Measurements from ENCODE around the gene DCAF5. TPM values are rescaled to one million over a fixed set of nuclear protein-coding genes. Genes with fewer than 3 reads are reported as not detected.

DCAF5 gene
- total and polyA plus RNA-seq, 2 of the 13 experiments (the other 11 are each of a cell fraction or from before 2014, with no cell fraction given): 13.4 to 31.6 TPM

DNA sequence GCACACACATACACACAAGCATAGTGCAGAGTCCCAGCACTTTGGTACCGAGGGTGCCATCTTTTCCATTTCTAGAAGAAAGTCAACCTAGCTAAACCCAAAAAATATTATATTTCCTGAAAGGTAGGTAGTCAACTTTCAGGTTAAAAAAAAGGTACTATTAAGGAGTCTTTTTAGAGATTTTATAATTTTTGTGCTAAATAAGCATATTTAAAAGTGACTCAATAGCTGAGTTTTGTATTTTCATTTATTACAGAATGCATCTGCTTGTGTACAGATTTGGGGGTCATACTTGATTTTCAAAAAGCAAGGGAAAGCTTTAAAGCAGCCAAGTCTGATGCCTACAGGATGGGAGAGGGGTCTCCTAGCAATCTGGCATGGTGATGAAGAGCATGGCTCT lies 34.6 kb downstream of the DCAF5 start:
- peaks cover 13 to 57% of the 10 kb centered on the region in 2 experiments for H3K36me3 ChIP-seq (replicated peaks in 1 of 2; ENCODE audit: control insufficient read depth in 1 of 2, insufficient read depth in 2 of 2, low read length in 2 of 2)
- no peak overlapping the region for H3K9ac ChIP-seq (ENCODE audit: insufficient read depth, low read depth, low read length)
- no peak for DNase-seq (ENCODE audit: low spot score)
- 100% methylated on average over 1 of the region's 1 CpG for WGBS (ENCODE audit: low lambda C conversion rate)
- no TSS peak for BruUV-seq (replicated peaks)
- peaks cover 6% of the 10 kb centered on the region for H3K79me2 ChIP-seq (ENCODE audit: insufficient read depth, low read length)
- TF ChIP-seq, protein P1, sequence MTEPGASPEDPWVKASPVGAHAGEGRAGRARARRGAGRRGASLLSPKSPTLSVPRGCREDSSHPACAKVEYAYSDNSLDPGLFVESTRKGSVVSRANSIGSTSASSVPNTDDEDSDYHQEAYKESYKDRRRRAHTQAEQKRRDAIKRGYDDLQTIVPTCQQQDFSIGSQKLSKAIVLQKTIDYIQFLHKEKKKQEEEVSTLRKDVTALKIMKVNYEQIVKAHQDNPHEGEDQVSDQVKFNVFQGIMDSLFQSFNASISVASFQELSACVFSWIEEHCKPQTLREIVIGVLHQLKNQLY (CRISPR knock-in tag; IDR thresholded peaks at IDR 0.05): no peak
- TF ChIP-seq MAFK (conservative IDR thresholded peaks at IDR 0.05 in 1 of 2, IDR thresholded peaks at IDR 0.05 in 1 of 2; ENCODE audit: low read length in 2 of 2): peak in 1 of 2 experiments; percentile 75; a peak in 3 of 4 replicates
- peak; percentile 60; the same call in 1 of the 2 replicates for TF ChIP-seq MAFF (IDR thresholded peaks at IDR 0.05; ENCODE audit: low read depth, low read length)
- CTCF ChIA-PET (ENCODE audit: low intra/inter-chr PET ratio, low total read pairs): no interaction called here
- intact Hi-C loops (cut with micrococcal nuclease; ENCODE audit: unreplicated experiment) (no loop called here), in situ Hi-C loops (cut with HindIII; ENCODE audit: extremely low pct_ligation_motif_present, low pct_unique_long_range_greater_than_20kb) (no loop called here)
- no peak overlapping the region for H3K27ac ChIP-seq (ENCODE audit: extremely low read length, insufficient read depth, low read length)
- H3K4me1 ChIP-seq (ENCODE audit: insufficient read depth, low read length): no peaks in the 10 kb centered on the region
- H3K9me3 ChIP-seq (ENCODE audit: low read length): no peaks in the 10 kb centered on the region
- FAIRE-seq: no peak
- H3K27me3 ChIP-seq (ENCODE audit: control insufficient read depth in 1 of 2, insufficient read depth in 2 of 2, low read length in 2 of 2): no peaks in the 10 kb centered on the region
- ATAC-seq: no peak
- H4K20me1 ChIP-seq (ENCODE audit: insufficient read depth, low read length): no peaks in the 10 kb centered on the region
- H2AFZ ChIP-seq (ENCODE audit: low read length): no peak overlapping the region
- POLR2A ChIA-PET: no interaction called here
- H3K4me3 ChIP-seq (replicated peaks in 1 of 3; ENCODE audit: insufficient read depth in 1 of 3, low read depth in 2 of 3, low read length in 3 of 3): no peak overlapping the region
- no peak overlapping the region for H3K4me2 ChIP-seq (ENCODE audit: low read depth, low read length)

DNA sequence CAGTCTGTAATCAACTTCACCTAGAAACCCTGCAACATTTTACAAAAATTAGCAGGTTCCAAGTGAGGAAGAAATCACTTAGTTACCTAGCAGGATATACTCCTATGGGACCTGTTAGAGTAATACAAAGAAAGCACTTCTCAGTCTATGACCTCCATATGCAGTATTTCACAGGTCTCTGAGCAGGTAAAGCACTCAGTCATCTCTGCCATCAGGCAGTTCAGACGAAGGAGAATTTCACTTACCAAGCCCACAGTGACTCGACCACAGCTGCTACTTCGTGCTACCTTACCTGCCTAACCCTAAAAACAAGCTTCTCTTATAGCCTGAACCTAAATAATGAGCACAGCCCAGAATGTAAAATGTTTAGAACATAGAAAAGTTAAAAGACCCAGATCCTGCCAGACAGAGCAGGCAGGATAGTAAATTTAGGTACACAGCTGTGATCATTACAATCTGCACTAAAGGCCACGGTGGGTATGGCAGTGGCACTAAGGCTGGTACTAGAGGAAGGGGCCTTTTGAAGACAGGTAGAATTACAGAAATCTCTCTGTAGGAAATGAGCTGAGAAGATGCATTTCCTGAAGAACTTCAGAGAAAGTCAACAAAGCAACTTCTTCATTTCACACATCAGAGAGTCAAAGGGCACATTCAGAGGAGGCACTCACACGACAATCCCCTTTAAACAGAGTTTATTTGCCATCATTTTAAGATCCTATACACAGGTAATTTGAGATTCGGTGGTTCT lies 35.7 kb downstream of the DCAF5 start:
- Histone ChIP-seq H3K4me2 (ENCODE audit: low read depth, low read length) (no peak overlapping the region), H3K9me3 (ENCODE audit: low read length) (no peaks in the 10 kb centered on the region), H3K4me3 (replicated peaks in 1 of 3; ENCODE audit: insufficient read depth in 1 of 3, low read depth in 2 of 3, low read length in 3 of 3) (no peak overlapping the region), H3K9ac (ENCODE audit: insufficient read depth, low read depth, low read length) (no peak overlapping the region), H2AFZ (ENCODE audit: low read length) (no peak overlapping the region), H3K27ac (ENCODE audit: extremely low read length, insufficient read depth, low read length) (no peak overlapping the region), H3K27me3 (ENCODE audit: control insufficient read depth in 1 of 2, insufficient read depth in 2 of 2, low read length in 2 of 2) (no peaks in the 10 kb centered on the region), H3K79me2 (ENCODE audit: insufficient read depth, low read length) (peaks cover 2% of the 10 kb centered on the region), H3K4me1 (ENCODE audit: insufficient read depth, low read length) (no peaks in the 10 kb centered on the region), H3K36me3 (replicated peaks in 1 of 2; ENCODE audit: control insufficient read depth in 1 of 2, insufficient read depth in 2 of 2, low read length in 2 of 2) (peaks cover 14 to 60% of the 10 kb centered on the region in 2 experiments), H4K20me1 (ENCODE audit: insufficient read depth, low read length) (no peaks in the 10 kb centered on the region)
- BruUV-seq (replicated peaks): no TSS peak
- DNase-seq (ENCODE audit: low spot score): no peak
- POLR2A ChIA-PET: no interaction called here
- intact Hi-C loops (cut with micrococcal nuclease; ENCODE audit: unreplicated experiment): no loop called here
- in situ Hi-C loops (cut with HindIII; ENCODE audit: extremely low pct_ligation_motif_present, low pct_unique_long_range_greater_than_20kb): no loop called here
- no peak for ATAC-seq
- CTCF ChIA-PET (ENCODE audit: low intra/inter-chr PET ratio, low total read pairs): no interaction called here
- TF ChIP-seq ARNT2 (CRISPR knock-in tag; IDR thresholded peaks at IDR 0.05; ENCODE audit: low read depth): no peak
- no peak for TF ChIP-seq KAT8 (CRISPR knock-in tag; IDR thresholded peaks at IDR 0.05)
- TF ChIP-seq ZNF773 (CRISPR knock-in tag; IDR thresholded peaks at IDR 0.05; ENCODE audit: borderline replicate concordance): no peak
- 95% methylated on average over 6 of the region's 6 CpGs for WGBS (ENCODE audit: low lambda C conversion rate)
- no peak for FAIRE-seq

Data from HepG2 (cell line).